Transverse colon (tissue), 3 donors: ENCODE results near the gene IFNL3.

ENCODE experiments used
- CTCF ChIP-seq, 5 experiments: fragments of 200-600 bp in 3 of 5; fragments of 450-650 bp in 2 of 5; sonication (generic) in 3 of 5; IDR thresholded peaks; 1 replicate in 2 of 5; 2 replicates in 3 of 5; pipeline ENCODE4 v1.5.1; 2016 to 2017; ENCODE audit warnings: antibody characterized with exemption in 5 of 5, inconsistent platforms in 3 of 5, mild to moderate bottlenecking in 2 of 5, moderate library complexity in 1 of 5
- POLR2A ChIP-seq: fragments of 450-650 bp; IDR thresholded peaks from one replicate; pipeline ENCODE4 v1.6.1; 2016; ENCODE audit warnings: antibody characterized with exemption, mild to moderate bottlenecking, moderate library complexity

GRCh38 chr19:39238944-39239343 is 5.9 kb downstream of the IFNL3 start:
- TF ChIP-seq CTCF (IDR thresholded peaks at IDR 0.05) (no peak), POLR2A (no peak)
